NCI-H345 (cell line): ENCODE results near the gene SLC37A4.
"Not testable (repeated sequence)": the region's sequence is repeated elsewhere in the genome, so short reads cannot be mapped to it uniquely, and the experiment has no call there.

ENCODE experiments used
- DNase-seq: peaks from one replicate; lab custom pipeline; 2025; lab: John Stamatoyannopoulos, UW

The SLC37A4 gene

GRCh38 chr11:119030329-119031047 lies at the start of gene SLC37A4:
SLC37A4 (minus strand) TSS chr11:119030877.
- peak; percentile 99 for DNase-seq

- DNase-seq: no peak
These were observed 48.2 kb upstream of the SLC37A4 start for GRCh38 chr11:119078675-119079420.

GRCh38 chr11:119077839-119078238 lies 47.2 kb upstream of the SLC37A4 start:
- no peak for DNase-seq

- DNase-seq: peak; percentile 95
These were observed 36.9 kb upstream of the SLC37A4 start, which contains the start of gene VPS11 for GRCh38 chr11:119067371-119068222. VPS11 (plus strand) TSS chr11:119067818; CDS start chr11:119067824, 6 bp downstream.

- no peak for DNase-seq
These were observed 34.7 kb upstream of the SLC37A4 start for GRCh38 chr11:119065369-119065768.

GRCh38 chr11:119062779-119063178 lies 32.1 kb upstream of the SLC37A4 start:
- DNase-seq: no peak

- no peak for DNase-seq
These were observed 30.6 kb upstream of the SLC37A4 start for GRCh38 chr11:119061256-119061655.

GRCh38 chr11:119059128-119059527 lies 28.5 kb upstream of the SLC37A4 start:
- not testable (repeated sequence) for DNase-seq

- DNase-seq: peak; percentile 98
These were observed 26.5 kb upstream of the SLC37A4 start, which contains the start of gene HYOU1 for GRCh38 chr11:119057000-119057769. HYOU1 (minus strand) TSS chr11:119057205; CDS start chr11:119056160, 1,045 bp downstream.

GRCh38 chr11:119056421-119056999 lies 25.8 kb upstream of the SLC37A4 start:
- peak; percentile 49 for DNase-seq

- no peak for DNase-seq
These were observed 25.2 kb upstream of the SLC37A4 start for GRCh38 chr11:119055901-119056300.

- DNase-seq: no peak
These were observed 23.7 kb upstream of the SLC37A4 start for GRCh38 chr11:119054418-119054817.

- DNase-seq: no peak
These were observed 21.6 kb upstream of the SLC37A4 start for GRCh38 chr11:119052163-119052814.

GRCh38 chr11:119051440-119052162 lies 20.9 kb upstream of the SLC37A4 start:
- no peak for DNase-seq

- DNase-seq: no peak
These were observed 18.4 kb upstream of the SLC37A4 start for GRCh38 chr11:119049081-119049480.

- DNase-seq: no peak
These were observed 18.0 kb upstream of the SLC37A4 start for GRCh38 chr11:119048644-119049043.

GRCh38 chr11:119047205-119047604 lies 16.5 kb upstream of the SLC37A4 start:
- DNase-seq: no peak

GRCh38 chr11:119046489-119046888 lies 15.8 kb upstream of the SLC37A4 start:
- no peak for DNase-seq

GRCh38 chr11:119044708-119045107 lies 14.0 kb upstream of the SLC37A4 start:
- DNase-seq: no peak

- no peak for DNase-seq
These were observed 12.2 kb upstream of the SLC37A4 start for GRCh38 chr11:119042927-119043326.
